GM19467 (cell line): ENCODE results near the gene SIN3B.

ENCODE experiments used
- ATAC-seq: cut with Tn5 transposase; IDR thresholded peaks from one replicate; pipeline ENCODE4 v1.9.1; 2021; ENCODE audit warnings: mild to moderate bottlenecking, moderate library complexity; ENCODE audit not compliant: unreplicated experiment

SIN3B gene

DNA sequence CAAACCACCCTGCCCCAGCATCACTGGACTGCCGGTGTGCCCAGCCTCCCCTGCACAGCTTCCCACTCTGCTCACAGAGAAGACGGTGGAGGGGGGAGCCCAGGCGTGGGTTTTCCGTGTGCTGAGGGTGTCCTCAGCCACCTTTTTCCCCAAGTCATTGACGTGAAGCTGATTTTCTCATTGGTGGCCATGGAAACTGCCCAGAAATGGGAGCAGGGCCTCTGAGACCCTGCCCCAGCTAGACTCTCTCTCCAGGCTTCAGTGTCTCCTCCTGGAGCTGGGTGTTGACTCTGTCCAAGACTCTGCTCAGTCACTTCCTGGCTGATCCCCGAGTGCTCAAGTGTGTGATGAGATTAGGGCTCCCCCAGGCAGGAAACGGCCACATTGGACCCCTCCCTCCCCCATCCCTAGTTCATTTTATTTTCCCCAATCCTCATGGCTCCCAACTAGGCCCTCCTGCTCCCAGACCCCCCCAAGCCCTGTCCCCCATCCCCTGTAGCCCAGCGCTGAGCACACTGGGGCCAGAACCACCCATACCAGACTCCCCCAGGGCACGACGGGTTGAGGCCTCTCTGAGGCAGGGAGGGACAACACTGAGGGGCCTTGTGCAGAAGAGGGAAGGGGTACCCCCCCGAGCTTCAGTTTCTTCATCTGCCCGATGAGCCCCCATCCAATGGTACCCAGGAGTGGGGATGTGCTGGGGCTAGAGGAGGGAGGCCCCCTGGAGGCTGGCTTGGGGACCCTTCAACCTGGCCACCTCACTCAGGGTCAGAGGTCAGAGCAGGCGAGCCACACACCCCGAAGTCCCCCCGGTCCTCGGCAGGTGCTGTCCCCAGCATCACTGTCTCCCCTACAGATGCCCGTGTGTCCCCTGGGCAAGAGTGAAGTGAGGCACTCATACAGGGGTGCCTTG, 58.4 kb downstream of the SIN3B start:
- no peak for ATAC-seq

DNA sequence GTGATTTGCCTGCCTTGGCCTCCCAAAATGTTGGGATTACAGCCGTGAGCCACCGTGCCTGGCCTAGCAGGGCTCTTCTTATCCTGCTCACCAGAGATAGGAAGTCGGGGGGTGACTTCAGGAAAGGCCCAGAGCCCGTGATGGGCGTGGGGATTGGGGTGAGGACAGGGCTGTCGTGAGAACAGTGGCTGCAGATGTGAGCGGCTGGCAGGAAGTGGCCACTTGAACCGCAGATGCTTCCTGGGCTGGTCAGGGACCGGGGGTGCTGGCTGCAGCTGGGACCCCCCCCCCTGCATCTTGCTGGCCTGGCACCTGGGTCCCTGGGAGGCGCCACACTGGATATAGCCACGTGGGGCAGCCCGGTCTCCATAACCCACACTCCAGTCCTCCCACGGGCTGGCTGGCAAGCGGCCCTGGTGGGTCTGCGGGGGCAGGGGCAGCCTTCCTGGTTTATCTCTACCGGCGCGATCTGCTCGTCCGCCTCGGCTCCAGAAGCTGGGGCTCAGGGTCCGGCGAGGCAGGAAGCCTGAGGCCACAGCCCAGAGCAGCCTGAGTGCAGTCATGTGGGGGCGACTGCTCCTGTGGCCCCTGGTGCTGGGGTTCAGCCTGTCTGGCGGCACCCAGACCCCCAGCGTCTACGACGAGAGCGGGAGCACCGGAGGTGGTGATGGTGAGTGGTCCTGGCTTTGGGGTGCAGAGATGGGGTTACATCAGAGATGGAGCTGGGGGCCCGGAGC, 59.6 kb downstream of the SIN3B start, which contains the start of gene F2RL3:
Gene F2RL3 (plus strand): TSS at position 371 of the 737 bp plus-strand sequence. CDS start 191 bp downstream, at position 562.
- peak; percentile 49 for ATAC-seq

DNA sequence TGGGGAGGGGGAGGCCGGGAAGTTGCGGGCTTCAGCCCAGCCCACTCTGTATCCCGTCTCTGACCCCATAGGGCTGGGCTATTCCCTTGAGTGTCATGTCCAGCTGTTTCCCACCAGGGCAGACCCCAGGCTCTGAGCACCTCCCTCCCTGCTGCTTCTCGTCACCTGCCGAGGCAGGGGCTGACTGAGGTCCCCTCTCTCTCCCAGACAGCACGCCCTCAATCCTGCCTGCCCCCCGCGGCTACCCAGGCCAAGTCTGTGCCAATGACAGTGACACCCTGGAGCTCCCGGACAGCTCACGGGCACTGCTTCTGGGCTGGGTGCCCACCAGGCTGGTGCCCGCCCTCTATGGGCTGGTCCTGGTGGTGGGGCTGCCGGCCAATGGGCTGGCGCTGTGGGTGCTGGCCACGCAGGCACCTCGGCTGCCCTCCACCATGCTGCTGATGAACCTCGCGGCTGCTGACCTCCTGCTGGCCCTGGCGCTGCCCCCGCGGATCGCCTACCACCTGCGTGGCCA, 60.2 kb downstream of the SIN3B start:
- ATAC-seq = no peak

DNA sequence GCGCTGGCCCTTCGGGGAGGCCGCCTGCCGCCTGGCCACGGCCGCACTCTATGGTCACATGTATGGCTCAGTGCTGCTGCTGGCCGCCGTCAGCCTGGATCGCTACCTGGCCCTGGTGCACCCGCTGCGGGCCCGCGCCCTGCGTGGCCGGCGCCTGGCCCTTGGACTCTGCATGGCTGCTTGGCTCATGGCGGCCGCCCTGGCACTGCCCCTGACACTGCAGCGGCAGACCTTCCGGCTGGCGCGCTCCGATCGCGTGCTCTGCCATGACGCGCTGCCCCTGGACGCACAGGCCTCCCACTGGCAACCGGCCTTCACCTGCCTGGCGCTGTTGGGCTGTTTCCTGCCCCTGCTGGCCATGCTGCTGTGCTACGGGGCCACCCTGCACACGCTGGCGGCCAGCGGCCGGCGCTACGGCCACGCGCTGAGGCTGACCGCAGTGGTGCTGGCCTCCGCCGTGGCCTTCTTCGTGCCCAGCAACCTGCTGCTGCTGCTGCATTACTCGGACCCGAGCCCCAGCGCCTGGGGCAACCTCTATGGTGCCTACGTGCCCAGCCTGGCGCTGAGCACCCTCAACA, 60.8 kb downstream of the SIN3B start:
- ATAC-seq = no peak

DNA sequence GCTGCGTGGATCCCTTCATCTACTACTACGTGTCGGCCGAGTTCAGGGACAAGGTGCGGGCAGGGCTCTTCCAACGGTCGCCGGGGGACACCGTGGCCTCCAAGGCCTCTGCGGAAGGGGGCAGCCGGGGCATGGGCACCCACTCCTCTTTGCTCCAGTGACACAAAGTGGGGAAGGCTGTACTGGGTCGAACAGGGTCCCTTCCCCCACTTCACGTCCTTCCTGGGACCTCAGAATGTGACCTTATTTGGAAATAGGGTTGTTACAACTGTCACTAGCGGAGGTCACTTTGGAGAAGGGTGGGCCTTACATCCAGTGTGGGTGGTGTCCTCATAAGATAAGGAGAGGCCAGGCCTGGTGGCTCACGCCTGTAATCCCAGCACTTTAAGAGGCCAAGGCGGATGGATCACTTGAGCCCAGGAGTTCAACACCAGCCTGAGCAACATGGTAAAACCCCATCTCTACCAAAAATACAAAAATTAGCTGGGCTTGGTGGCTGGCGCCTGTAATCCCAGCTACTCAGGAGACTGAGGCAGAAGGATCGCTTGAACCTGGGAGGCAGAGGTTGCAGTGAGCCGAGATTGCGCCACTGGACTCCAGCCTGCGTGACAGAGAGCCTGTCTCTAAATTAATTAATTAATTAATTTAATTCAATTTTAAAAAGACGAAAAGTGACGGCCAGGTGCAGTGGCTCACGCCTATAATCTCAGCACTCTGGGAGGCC, 61.4 kb downstream of the SIN3B start:
- ATAC-seq = no peak

DNA sequence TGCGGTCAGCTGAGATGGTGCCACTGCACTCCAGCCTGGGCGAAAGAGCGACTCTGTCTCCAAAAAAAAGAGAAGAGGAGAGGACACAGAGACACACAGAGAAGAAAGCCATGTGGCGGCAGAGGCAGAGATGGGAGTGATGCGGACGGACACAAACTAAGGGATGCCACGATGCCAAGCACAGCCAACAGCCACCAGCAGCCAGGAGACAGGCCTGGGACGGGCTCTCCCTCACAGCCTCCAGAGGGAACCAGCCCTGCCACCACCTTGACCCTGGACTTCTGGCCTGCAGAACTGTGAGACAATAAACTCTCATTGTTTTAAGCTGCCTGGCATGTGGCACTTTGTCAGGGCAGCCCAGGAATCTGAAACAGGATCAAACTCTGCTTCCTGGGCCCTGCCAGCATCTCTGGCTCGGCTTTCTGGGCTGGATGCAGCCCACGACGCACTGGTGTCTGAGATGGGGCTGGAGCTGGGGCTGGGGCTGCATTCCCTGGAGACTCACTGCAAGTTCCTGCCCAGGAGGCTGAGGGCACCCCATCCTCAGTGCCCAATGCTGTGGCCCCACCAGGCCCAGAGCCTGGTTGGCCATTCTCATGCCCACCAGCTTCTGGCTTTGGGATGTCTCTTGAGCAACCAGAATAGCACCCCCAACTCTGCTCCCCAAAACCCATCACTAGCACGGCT, 62.6 kb downstream of the SIN3B start:
- no peak for ATAC-seq

DNA sequence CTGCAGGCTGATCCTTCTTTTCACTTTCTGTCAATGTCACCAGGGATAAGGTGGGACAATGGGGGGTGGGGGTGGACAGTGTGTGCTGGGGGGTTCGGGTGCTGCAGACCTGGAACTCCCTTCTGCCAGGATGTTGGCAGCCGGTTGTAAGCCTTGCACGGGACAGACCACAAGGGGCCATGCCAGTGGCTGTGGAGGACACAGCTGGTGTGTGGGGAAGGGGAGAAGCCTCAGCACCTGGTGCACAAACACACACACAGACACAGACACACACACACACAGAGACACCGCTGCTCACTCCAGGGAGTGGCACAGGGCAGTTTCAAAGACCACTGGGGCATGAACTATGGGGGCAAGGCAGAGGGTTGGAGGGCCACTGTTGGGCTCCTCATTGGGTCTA, 63.2 kb downstream of the SIN3B start:
- ATAC-seq = no peak

DNA sequence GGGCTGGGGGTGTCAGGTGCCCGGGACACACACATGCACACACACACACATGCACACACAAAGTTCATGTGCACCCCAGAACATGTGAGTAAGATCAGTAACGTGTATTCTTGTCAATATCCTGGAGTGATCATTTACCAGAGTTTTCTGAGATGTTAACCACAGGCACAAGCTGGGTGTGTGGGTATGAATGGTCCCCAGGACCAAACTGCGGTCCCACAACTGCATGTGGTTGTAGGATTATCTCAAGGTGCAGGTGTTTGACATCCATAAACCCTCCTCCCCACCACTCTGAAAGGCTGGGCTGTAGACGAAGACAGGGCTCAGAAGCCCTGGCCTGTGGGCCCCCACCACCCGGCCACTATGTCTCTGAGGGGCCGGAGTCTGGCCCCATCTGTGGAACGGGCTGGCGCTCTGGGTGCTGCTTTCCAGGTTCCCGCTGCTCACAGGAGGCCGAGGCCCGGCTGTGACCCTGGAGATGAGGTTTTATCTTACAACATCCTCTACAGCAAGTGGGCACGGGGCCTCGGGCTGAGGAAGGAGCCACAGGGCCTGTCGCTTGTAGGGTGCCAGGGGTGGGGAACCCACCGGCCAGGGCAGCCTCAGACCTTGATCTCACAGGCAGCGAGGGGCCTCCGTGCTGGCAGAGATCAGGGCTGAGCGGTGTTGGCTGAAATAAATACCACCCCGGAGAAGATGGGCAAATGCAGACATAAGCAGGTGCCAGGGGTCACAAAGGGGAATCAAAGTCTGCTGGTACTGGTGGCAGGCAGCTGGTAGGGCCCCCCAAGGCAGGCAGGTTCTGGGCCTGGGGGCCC, 63.9 kb downstream of the SIN3B start:
- ATAC-seq = no peak

DNA sequence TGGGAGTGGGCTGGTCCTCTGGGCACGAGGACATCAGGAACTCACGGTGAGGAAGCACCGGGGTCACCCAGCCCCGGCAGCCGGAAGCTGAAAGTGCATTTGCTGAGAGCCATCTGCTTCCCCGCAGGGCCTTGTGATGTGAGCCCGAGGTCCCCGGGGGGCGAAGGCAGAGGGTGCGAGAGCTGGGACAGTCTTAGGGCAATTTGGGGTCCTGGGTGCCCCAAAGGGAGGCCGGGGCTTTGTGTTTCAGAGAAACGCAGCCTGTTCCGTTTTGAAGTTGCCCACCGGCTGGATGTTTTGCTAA, 64.4 kb downstream of the SIN3B start:
- ATAC-seq = no peak

DNA sequence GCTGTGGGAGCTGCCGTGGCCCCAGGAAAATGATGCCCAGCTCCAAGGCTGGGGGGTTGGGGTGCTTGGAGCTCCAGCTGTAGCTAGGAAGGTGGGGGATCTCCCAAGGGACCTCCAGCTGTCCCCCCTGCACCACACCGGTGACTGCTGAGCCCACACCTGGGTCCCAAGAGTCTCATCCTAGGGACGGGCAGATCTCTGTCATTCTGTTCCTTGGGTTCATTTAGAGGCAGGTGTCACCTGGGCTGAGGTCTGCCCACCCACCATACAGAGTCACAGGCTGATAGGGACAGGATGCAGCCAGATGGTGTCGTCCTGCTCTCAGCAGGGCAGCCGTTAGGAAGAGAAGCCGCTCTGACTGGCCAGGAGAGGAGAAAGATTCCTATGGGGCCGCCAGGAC, 64.9 kb downstream of the SIN3B start:
- no peak for ATAC-seq

DNA sequence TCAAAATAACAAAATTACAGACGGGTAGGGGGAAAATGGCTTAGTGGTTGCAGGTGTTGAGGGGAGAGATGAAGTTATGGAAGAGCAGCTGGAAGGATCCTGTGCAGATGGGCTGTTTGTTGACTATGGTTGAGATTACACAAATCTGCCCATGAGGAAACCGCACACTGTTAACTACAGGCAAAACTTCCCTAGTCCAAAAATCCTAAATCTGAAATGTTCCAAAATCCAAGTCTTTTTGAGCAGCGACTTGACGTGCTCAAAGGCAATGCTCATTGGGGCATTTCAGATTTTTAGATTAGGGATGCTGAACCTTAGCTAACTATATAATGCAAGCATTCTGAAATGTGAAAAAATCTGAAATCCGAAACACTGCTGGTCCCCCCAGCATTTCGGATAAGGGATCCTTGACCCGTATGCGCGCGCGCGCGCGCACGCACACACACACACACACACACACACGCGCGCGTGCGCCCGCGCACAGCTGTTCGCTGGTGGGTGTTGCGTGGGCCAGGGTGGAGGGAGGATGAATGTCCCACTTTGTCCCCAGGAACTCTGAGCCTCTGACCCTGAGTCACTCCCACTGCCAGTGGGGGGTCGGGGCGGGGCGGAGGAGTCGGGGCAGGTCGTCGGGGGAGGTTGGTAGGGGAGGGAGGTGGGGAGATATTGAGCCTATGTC, 66.4 kb downstream of the SIN3B start:
- ATAC-seq = no peak

DNA sequence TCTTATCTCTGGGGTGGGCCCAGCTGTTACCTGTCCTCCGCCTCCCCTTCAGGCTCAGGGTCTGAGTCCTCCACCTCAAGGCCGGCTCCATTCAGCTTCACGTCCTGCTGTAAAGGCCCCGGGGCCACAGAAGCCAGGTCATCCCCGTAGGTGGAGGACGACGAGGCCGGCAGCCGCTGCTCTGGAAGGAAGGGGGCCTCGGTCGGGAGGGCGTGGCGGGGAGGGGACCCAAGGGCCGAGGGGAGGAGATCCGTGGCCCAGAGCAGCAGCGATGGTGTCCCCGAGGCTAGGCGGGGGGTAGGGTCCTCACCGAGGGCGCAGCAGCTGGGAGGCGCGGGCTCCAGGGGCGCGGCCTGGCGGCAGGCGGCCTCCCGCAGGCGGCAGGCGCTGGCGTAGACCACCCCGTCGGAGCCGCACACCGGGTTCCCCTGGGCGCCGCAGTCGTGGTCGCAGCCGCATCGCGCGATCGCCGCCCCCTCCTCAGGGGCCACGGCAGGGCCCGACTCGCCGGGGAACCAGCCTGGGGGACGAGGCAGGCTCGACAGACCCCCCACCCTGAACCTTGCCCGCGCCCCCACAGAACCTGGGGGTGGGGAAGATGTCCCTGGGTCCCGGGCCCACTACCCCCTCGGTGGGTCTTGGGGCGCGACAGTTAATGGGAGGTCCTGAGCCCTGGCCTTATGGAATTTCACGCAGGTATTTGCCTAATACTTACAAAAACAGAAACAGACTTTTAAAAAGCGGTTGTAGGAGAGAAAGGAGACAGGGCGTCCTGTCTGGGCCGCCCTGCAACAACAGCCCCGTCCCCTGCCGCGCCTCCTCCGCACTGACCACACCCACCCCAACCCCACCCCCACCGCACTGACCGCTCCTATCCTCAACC, 67.2 kb downstream of the SIN3B start:
- ATAC-seq = peak; percentile 18

DNA sequence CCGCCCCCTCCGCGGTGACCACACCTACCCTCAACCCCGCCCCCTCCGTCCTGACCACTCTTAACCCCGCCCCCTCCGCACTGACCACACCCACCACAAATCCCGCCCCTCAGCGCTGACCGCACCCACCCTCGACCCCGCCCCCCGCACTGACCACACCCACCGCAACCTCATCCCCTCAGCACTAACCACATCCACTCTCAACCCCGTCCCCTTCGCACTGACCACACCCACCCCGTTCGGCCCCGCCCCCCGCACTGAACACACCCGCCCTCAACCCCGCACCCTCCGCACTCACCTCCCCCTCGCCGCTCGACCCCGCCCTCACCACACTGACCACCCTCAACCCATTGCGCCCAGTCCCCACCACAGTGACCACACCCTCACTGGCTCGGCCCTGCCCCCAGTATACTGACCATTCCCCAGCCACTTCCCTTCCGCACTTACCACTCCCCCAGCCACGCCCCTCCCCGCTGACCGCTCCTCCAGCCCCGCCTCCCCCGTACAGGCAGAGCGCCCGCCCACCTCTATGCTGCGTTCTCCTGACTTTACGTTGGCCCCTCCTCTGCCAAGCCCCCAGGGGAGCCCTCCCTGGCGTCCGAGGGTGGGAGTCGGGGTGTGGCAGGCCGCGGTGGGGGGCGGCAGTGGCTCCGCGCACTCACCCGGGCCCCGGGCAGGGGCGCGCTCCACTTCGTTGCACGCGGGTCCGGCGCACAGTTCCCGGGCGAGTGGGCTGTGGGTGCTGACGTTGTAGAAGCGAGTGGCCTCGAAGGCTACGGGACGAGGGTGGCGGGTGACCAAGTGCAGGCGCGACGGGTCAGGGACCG, 68.0 kb downstream of the SIN3B start:
- peak; percentile 42 for ATAC-seq

DNA sequence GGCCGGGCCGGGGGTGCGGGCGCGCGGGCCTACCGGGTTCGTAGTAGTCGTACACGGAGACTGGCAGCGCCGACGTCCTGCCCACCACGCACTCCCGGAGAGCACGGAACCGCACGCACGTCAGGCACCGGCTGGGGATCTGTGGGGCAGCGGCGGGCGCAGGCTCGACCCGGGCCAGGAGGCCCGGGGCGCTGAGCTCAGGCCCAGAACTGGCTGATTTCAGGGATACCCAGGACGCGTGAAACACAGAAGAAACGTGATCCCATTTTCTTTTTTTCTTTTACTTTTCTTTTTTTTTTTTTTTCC, 68.6 kb downstream of the SIN3B start:
- ATAC-seq = no peak

DNA sequence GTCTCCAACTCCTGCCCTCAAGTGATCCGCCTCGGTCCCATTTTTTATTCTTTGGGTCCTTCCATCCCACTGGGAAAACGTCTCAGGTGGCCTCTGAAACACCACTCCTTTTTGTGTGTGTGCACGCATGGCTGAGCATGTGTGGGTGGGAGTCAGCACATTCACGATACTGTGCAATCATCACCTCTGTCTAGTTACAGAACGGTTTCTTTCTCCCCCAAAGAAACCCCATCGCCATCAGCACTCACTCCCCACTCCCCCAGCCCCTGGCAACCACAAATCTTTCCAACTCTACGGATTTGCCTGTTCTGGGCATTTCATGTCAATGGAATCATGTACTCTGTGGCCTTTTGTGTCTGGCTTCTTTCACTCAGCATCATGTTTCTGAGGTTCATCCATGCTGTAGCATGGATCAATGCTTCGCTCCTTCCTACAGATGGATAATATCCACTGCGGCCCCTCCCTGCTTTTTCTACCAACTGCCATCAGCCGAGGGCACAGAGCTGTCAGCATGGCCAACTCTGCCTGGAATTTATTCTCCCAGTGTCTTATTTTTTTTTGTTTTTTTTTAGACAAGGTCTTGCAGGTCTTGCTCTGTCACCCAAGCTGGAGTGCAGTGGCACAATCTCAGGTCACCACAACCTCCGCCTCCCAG, 69.3 kb downstream of the SIN3B start:
- ATAC-seq = no peak

DNA sequence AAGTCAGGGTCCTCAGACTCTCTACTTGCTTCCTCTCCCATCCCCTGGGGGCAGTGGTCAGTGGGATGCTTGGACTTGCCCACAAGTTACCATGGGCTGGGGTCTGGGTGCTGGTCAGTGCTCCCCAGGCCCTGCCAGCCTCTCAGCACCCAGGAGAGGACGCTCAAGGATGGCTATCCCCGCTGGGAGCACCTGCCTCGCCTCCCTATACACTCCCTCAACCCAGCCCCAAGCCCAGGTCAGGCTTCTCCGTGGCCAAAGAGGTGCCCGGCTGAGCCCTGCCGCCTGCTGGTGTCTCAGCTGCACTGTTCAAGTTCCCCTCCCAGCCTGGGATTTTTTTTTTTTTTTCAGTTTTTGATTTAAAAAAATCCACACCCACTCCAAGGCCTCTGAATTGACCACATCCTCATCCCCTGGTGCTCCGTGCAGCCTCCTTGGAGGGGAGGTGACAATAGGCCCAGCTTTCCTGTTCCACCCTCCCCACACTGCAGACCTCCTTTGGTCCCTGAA, 70.4 kb downstream of the SIN3B start:
- ATAC-seq = no peak
